ENCODE data around the gene PHF19. TPM values are rescaled to one million over a fixed set of nuclear protein-coding genes. Genes with fewer than 3 reads are reported as not detected.
A peak's percentile ranks its signal among the peaks of the same experiment; 100 is the strongest.

Gene PHF19
- total RNA-seq, 4 donors from 2014 or later, result 11.3 to 15.5 (median 13.8) TPM

DNA sequence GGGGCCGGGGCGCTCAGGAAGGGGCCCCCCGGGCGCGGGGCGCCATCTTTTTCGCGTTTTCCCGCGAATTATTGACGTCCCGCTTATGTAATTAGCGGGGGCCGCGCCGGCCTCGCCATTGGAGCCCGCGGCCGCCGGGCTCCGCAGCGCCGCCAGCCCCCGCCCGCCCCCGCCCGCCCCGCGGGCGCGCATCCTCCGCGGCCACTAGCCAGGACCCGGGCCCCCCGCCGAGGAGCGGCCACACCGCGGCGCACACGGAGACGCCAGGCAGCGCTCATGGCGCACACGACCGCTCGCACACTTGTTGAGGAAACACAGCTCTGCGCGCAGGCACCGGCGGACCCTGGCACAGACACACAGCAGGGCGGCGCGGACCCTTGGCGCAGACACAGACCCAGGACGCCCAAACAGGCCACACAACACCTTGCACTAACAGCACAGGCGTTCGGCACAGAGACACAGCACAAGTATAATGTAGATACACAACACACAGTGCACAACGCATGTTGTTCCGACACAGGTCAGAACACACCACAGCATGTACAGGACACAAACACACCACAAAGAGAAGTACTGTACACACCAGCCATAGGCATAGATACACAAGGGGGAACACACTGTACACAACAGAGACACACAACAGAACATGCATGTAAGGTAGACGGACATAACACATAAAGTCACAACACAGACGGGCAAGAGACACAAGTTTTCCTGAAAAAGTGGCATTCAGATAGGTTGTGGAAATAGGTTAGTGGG, 467 bp upstream of the PHF19 start:
- WGBS, result 11% methylated on average over 6 of the region's 63 CpGs
- DNase-seq (ENCODE audit: low spot score in 2 of 2), result peak in 1 of 2 donors; percentile 85

DNA sequence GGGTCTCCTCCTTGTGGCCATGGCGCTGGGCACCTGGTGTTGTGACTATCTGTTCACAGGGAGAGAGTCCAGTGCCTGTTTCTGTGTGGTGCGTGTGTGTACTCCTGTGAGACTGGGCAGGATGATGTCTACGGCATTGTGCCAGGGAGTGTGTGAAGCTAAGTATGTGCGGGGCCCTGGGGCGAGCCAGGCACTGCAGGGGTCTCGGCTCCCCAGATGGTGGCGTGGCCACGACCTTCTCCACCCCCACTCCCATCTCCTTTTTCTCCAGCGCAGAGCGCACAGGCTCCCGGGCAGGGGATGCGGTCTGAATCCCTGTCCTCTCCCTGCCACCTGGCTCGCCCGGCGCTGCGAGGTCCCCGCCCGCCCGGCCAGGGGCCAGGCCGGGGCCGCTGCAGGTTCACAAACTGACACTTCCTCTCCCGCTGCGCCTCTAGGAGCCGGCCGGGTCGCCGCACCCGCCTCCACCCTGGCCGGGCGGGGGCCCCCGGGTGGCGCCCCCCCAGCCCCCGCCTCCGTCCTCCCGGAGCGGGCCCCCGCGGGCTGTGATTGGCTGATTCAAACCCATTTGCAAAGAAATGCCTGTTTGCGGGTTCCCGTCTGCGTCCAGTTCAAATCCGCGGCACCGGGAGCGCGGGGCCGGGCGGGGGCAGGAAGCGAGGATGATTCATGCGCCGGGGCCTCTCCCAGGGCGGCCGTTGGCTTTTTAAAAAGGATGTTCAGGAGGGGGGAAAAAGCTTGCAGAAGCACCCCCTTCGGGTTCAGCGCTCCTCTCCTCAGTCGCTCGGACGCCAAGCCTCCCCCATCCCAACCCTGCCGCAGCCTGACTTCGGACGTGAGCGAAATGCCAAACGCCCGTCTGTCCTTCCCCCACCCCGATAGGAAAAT, 790 bp downstream of the PHF19 start:
- no peaks in the 10 kb centered on the region for H3K36me3 ChIP-seq
- H3K27ac ChIP-seq, result peak overlapping the region; percentile 90
- WGBS, result 4% methylated on average over 46 of the region's 65 CpGs
- no peak for TF ChIP-seq EP300 (IDR thresholded peaks at IDR 0.05)
- TF ChIP-seq, protein P1, sequence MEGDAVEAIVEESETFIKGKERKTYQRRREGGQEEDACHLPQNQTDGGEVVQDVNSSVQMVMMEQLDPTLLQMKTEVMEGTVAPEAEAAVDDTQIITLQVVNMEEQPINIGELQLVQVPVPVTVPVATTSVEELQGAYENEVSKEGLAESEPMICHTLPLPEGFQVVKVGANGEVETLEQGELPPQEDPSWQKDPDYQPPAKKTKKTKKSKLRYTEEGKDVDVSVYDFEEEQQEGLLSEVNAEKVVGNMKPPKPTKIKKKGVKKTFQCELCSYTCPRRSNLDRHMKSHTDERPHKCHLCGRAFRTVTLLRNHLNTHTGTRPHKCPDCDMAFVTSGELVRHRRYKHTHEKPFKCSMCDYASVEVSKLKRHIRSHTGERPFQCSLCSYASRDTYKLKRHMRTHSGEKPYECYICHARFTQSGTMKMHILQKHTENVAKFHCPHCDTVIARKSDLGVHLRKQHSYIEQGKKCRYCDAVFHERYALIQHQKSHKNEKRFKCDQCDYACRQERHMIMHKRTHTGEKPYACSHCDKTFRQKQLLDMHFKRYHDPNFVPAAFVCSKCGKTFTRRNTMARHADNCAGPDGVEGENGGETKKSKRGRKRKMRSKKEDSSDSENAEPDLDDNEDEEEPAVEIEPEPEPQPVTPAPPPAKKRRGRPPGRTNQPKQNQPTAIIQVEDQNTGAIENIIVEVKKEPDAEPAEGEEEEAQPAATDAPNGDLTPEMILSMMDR (IDR thresholded peaks at IDR 0.05), result peak in 1 of 2 donors; percentile 1
- peak overlapping the region; percentile 82 for H3K4me3 ChIP-seq
- H3K9me3 ChIP-seq, result no peaks in the 10 kb centered on the region
- DNase-seq (ENCODE audit: low spot score in 2 of 2), result peak; percentile 90 to 92
- no peaks in the 10 kb centered on the region for H3K27me3 ChIP-seq
- peaks cover 26% of the 10 kb centered on the region for H3K4me1 ChIP-seq

More for the DNA sequence above, 467 bp upstream of the PHF19 start:
- TF ChIP-seq POLR2AphosphoS5 (IDR thresholded peaks at IDR 0.05), result peak in 1 of 3 donors; percentile 35
- no peak for TF ChIP-seq EP300 (IDR thresholded peaks at IDR 0.05)
- no peaks in the 10 kb centered on the region for H3K9me3 ChIP-seq
- H3K27ac ChIP-seq, result peak overlapping the region; percentile 90
- no peaks in the 10 kb centered on the region for H3K36me3 ChIP-seq
- no peaks in the 10 kb centered on the region for H3K27me3 ChIP-seq
- H3K4me1 ChIP-seq, result peaks cover 26% of the 10 kb centered on the region
- peak overlapping the region; percentile 82 for H3K4me3 ChIP-seq

DNA sequence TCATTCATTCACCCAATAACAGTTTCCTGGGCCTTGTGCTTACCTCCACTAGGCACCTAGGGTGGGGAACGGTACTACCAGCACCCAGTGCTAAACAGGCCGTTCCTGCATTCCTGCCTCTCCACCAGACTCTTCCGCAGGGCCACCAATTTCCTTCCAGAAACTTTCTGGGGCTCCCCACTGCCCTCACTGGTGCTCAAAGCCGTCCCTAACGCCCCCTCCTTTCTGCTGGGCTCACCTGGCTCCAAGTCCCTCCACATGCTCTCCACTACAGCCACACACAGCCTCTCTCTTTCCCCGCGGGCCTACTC, 1.4 kb downstream of the PHF19 start:
- no peaks in the 10 kb centered on the region for H3K9me3 ChIP-seq
- no peaks in the 10 kb centered on the region for H3K36me3 ChIP-seq
- H3K27me3 ChIP-seq, result no peaks in the 10 kb centered on the region
- peak overlapping the region; percentile 90 for H3K27ac ChIP-seq
- peak overlapping the region; percentile 82 for H3K4me3 ChIP-seq
- no peak for DNase-seq (ENCODE audit: low spot score in 2 of 2)
- 57% methylated on average over 7 of the region's 7 CpGs for WGBS
- TF ChIP-seq POLR2A (IDR thresholded peaks at IDR 0.05), result no peak
- TF ChIP-seq, protein P1 (IDR thresholded peaks at IDR 0.05), result no peak
- no peak for TF ChIP-seq EP300 (IDR thresholded peaks at IDR 0.05)
- no peak for TF ChIP-seq POLR2AphosphoS5 (IDR thresholded peaks at IDR 0.05)
- H3K4me1 ChIP-seq, result peaks cover 26% of the 10 kb centered on the region

DNA sequence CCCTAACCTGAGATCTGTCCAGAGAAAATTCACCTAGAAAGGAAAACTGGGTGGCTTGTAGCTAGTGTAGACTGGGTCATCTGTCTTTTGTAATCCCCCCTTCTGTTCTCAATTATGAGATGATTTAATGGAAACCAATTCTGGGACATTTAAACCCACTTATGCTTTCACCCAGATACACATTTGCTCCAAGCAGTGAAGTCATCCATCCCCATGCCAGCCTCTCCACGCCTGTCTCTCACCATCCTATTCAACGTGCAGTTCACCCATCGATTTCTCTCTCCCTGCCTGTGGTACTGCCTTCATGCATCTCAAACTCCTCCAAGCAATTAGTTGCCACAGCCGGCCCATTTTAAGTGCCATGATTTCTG, 1.8 kb downstream of the PHF19 start:
- Histone ChIP-seq H3K9me3 (no peaks in the 10 kb centered on the region), H3K27ac (peak overlapping the region; percentile 17), H3K36me3 (no peaks in the 10 kb centered on the region), H3K27me3 (no peaks in the 10 kb centered on the region), H3K4me3 (no peak overlapping the region), H3K4me1 (peaks cover 26% of the 10 kb centered on the region)
- TF ChIP-seq POLR2AphosphoS5 (IDR thresholded peaks at IDR 0.05) (no peak), POLR2A (IDR thresholded peaks at IDR 0.05) (no peak), EP300 (IDR thresholded peaks at IDR 0.05) (no peak)
- TF ChIP-seq, protein P1 (IDR thresholded peaks at IDR 0.05), result no peak
- 49% methylated on average over 4 of the region's 4 CpGs for WGBS
- no peak for DNase-seq (ENCODE audit: low spot score in 2 of 2)

DNA sequence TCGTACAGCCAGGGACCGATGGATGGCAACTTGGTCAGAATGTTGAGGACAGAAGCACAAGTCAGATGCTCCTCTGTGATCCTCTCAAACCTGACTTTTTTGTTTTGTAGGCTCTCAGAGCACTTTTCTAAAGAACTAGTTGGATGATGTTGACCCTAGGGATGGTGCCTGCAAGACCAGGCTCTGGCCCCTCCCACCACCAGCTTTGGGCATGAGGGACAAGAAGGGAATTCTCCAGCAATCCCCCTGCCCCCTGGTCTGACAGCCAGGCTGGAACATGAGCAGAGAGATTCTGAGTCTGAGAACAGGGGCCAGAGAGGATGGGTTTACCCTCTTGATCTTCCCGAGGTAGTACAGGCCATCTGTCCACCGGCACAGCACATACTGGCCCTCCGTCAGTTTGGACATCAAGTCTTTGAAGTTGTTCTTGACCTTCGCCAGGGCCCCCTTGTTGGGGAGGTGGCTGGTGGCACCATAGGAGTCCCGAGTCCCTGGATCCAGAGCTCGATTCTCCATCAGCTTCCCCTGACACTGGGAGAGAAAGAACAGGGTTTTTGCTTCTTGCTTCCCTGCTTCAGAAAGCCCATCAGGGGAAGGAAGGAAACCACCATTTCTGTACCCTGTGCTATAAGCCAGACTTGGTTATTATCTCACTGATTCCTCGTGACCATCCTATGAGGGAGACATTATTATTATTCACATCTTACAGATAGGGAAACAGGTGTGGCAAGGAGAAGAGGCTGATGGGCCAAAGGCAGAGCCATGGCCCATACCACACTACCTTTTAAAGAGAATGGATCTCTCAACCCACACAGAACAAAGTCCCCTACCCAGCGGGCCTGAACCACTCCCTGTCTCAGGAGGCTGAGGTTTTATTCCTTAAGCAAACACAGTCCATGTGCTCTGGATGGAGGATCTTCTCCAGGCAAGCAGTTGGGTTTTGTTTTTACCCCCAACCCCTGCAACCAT, 2.5 kb downstream of the PHF19 start:
- Histone ChIP-seq H3K9me3 (no peaks in the 10 kb centered on the region), H3K36me3 (no peaks in the 10 kb centered on the region), H3K4me1 (peaks cover 30% of the 10 kb centered on the region), H3K27ac (no peak overlapping the region), H3K27me3 (no peaks in the 10 kb centered on the region), H3K4me3 (no peak overlapping the region)
- WGBS, result 92% methylated on average over 10 of the region's 10 CpGs
- TF ChIP-seq POLR2A (IDR thresholded peaks at IDR 0.05) (no peak), EP300 (IDR thresholded peaks at IDR 0.05) (no peak), POLR2AphosphoS5 (IDR thresholded peaks at IDR 0.05) (no peak)
- TF ChIP-seq, protein P1 (IDR thresholded peaks at IDR 0.05), result no peak
- no peak for DNase-seq (ENCODE audit: low spot score in 2 of 2)
